Chondrocyte (in vitro differentiated cells): ENCODE results near the gene MLST8. TPM values are rescaled to one million over a fixed set of nuclear protein-coding genes. Genes with fewer than 3 reads are reported as not detected.

Experiments
- DNase-seq: peaks from one replicate; pipeline ENCODE4 v3.0.0; 2021; ENCODE audit warnings: mixed read lengths, low spot score
- H3K27ac Mint-ChIP-seq: one replicate; pipeline ENCODE4 v1.8.0; 2021; ENCODE audit warnings: mild to moderate bottlenecking, moderate library complexity, mixed read lengths; ENCODE audit not compliant: unreplicated experiment
- H3K27me3 Mint-ChIP-seq: 2 replicates; pipeline ENCODE4 v1.8.0; 2021; ENCODE audit warnings: low read depth, mixed read lengths
- H3K36me3 Mint-ChIP-seq: 2 replicates; pipeline ENCODE4 v1.8.0; 2021; ENCODE audit warnings: low read depth, mixed read lengths
- H3K4me1 Mint-ChIP-seq: 2 replicates; pipeline ENCODE4 v1.8.0; 2021; ENCODE audit warnings: low read depth, mild to moderate bottlenecking, mixed read lengths
- H3K4me3 Mint-ChIP-seq: one replicate; pipeline ENCODE4 v1.8.0; 2021; ENCODE audit warnings: mild to moderate bottlenecking, moderate library complexity, mixed read lengths; ENCODE audit not compliant: unreplicated experiment
- H3K9me3 Mint-ChIP-seq: 2 replicates; pipeline ENCODE4 v1.8.0; 2021; ENCODE audit warnings: low read depth, mixed read lengths
- total RNA-seq: library from RNA; stranded (reverse); gene quantifications from 3 replicates; pipeline ENCODE4 v1.2.1, GENCODE V29; 2021
- TF ChIP-seq, protein P1 (sequence below): fragments of 200-600 bp; sonication (generic); IDR thresholded peaks from 2 replicates; pipeline ENCODE4 v1.5.0; 2021; ENCODE audit warnings: antibody characterized with exemption, mild to moderate bottlenecking, moderate library complexity

MLST8 gene
- total RNA-seq, 1 donor from 2014 or later, result 37.1 TPM

DNA sequence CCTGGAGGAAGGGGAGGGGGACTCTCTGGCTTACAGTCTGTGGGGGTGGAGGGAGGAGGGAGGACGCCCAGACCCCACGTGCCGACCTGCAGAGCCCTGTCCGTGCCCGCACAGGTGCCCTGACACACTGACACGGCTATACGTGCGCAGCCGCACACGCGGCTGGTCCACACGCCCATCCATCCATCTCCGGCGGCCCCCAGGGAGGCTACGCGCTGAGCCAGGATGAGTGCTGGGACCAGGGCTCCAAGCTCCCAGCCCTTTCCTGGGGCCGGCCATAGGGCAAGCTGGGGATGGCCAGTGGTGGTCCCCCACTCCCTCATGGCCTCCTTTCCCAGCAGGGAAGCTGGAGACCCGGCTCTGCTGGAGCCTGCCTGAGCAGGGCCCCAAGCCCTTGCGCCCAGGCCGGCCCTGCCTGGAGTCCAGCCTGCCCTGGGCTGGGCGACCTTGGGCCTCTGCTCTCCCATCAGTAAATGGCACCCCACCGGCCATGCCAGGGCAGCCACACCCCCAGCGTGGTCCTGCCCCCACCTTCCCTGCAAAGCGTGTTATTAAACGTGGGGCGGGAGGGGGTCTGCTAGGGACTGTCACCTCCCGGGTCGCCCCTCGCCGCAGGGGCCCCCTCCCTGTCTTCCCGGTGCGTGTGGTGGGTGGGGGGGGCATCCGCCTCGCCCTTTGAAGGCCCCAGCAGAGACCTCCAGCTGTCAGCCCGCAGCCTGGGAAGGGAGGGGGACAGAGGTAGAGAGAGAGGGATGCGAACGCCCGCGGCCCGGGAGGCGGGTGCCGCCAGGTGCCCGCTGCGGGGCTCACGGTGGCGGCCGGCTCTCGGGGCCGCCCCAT lies 9.7 kb upstream of the MLST8 start:
- TF ChIP-seq, protein P1, sequence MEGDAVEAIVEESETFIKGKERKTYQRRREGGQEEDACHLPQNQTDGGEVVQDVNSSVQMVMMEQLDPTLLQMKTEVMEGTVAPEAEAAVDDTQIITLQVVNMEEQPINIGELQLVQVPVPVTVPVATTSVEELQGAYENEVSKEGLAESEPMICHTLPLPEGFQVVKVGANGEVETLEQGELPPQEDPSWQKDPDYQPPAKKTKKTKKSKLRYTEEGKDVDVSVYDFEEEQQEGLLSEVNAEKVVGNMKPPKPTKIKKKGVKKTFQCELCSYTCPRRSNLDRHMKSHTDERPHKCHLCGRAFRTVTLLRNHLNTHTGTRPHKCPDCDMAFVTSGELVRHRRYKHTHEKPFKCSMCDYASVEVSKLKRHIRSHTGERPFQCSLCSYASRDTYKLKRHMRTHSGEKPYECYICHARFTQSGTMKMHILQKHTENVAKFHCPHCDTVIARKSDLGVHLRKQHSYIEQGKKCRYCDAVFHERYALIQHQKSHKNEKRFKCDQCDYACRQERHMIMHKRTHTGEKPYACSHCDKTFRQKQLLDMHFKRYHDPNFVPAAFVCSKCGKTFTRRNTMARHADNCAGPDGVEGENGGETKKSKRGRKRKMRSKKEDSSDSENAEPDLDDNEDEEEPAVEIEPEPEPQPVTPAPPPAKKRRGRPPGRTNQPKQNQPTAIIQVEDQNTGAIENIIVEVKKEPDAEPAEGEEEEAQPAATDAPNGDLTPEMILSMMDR, result no peak
- no peak for DNase-seq
- Mint-ChIP-seq H3K4me3 (peak overlapping the region; percentile 49), H3K27ac (no peak overlapping the region), H3K4me1 (peaks cover 4% of the 10 kb centered on the region), H3K27me3 (peaks cover 7% of the 10 kb centered on the region), H3K36me3 (no peaks in the 10 kb centered on the region), H3K9me3 (no peaks in the 10 kb centered on the region)

DNA sequence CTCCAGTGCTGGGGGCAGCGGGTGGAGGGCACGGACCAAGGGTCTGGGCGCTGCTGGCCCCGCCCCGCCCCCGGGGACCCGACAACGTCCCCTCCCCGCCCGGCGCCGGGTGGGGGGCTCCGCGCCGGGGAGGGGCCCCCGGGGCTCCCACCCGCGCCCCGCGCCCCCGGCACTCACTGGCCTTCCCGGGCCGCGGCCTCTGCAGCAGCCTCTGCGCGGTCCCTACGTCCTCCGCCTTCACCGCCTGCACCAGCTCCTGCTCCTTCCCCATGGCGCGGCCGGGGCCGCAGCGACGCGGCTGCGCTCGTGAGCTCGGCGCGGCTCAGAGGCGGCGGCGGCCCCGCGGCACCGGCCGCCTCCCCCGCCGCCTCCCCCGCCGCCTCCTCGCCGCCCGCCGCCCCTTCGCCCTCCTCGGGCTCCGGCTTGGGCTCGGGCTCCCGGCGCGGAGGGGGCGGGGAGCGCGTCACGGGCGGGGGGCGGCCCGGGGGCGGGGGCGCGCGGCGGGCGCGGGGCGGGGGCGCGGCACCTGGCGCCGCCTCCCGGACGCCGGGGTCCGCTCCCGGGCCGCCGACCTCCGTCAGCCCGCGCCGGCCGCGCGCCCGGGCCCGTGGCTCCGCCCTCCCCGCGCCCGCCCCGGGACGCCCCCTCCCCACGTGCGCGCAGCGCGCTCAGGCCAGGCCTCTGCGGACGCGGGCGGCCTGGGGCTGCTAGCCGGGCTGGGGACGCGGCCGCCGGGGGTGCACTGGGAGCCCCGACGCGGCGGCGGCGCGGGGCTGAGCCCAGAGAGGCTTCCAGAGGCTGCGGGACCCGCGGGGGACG lies 8.9 kb upstream of the MLST8 start, which contains the start of gene CASKIN1:
TSS of gene CASKIN1 (minus strand) at position 444 of the 819 bp plus-strand sequence. CDS start at position 271, 173 bp downstream.
- H3K27me3 Mint-ChIP-seq, result peaks cover 7% of the 10 kb centered on the region
- DNase-seq, result no peak
- no peak within 1 kb of the TSS for H3K27ac Mint-ChIP-seq
- TF ChIP-seq, protein P1, result no peak
- H3K4me3 Mint-ChIP-seq, result peak within 1 kb of the TSS; percentile 53
- H3K36me3 Mint-ChIP-seq, result no peaks in the 10 kb centered on the region
- no peaks in the 10 kb centered on the region for H3K9me3 Mint-ChIP-seq
- peaks cover 4% of the 10 kb centered on the region for H3K4me1 Mint-ChIP-seq

DNA sequence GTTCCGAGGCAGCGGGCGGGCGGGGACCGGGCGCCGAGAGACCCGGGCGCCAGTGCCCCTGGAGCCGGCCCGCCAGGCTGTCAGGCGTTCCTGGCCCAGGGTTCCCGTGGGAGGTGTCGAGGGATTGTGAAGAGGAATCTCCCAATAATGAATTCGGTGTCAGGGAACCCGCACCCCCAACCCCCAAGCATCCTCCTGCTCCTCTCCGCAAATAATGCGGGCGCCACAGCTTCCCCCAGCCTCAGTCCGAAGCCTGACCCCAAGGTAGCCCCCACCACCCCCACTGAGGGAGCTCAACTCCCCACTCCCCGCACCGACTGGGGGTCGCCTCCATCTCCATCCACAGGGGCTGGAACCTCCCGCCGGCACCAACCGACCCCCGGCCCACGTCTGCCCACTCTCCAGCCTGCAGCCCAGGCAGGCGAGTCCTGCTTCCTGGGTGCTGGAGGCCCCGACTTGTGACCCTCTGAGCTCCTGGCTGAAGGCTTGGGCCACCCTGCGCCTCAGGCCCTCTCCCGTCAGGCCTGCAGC lies 8.2 kb upstream of the MLST8 start:
- Mint-ChIP-seq H3K4me1 (peaks cover 4% of the 10 kb centered on the region), H3K9me3 (no peaks in the 10 kb centered on the region), H3K4me3 (peak overlapping the region; percentile 53), H3K36me3 (no peaks in the 10 kb centered on the region), H3K27me3 (peaks cover 7% of the 10 kb centered on the region), H3K27ac (no peak overlapping the region)
- no peak for DNase-seq
- TF ChIP-seq, protein P1, result no peak

DNA sequence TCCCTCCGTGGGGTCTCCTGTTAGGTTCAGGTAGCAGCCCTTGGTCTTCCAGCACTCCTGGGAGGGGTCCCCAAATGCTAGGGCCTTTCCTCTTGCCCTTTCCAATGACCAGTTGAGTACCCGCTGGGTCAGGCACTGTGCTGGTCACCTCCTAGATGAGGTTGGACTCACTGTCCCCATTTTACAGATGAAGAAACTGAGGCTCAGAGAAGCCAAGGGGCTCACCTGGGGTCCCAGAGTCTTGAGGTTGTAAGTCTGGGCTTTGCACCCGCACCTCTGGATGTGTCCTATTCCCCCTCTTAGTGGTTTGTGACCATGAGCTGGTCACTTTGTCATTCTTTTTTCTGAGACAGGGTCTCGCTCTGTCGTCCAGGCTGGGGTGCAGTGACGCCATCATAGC lies 7.5 kb upstream of the MLST8 start:
- DNase-seq, result no peak
- Mint-ChIP-seq H3K4me1 (peaks cover 4% of the 10 kb centered on the region), H3K27me3 (peaks cover 7% of the 10 kb centered on the region), H3K9me3 (no peaks in the 10 kb centered on the region), H3K36me3 (no peaks in the 10 kb centered on the region), H3K4me3 (no peak overlapping the region), H3K27ac (no peak overlapping the region)
- TF ChIP-seq, protein P1, result no peak

DNA sequence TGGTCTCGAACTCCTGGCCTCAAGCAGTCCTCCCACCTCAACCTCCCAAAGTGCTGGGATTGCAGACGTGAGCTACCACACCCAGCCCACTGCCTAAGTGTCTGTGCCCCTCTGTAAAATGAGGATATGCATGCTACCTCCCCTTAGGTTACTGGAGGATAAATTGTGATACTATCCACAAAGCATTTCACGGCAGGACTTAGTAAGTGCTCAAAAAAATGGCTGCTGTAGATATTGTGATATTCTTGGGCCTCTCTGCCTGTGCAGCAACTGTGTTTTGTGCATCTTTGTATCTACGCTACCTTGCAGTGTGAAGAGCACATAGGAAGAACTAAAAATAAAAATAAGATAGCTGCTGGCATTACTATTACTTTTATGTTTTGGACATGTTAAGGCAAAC lies 7.0 kb upstream of the MLST8 start:
- no peaks in the 10 kb centered on the region for H3K9me3 Mint-ChIP-seq
- no peak overlapping the region for H3K27ac Mint-ChIP-seq
- H3K27me3 Mint-ChIP-seq, result peaks cover 7% of the 10 kb centered on the region
- H3K4me3 Mint-ChIP-seq, result no peak overlapping the region
- TF ChIP-seq, protein P1, result no peak
- DNase-seq, result no peak
- H3K36me3 Mint-ChIP-seq, result no peaks in the 10 kb centered on the region
- H3K4me1 Mint-ChIP-seq, result peaks cover 4% of the 10 kb centered on the region
